Astrocyte of the cerebellum (primary cell): ENCODE results near the gene QRICH2.

Source experiments
- DNase-seq: peaks from one replicate; pipeline ENCODE4 v3.0.0-alpha.2; 2011; ENCODE audit warnings: low read depth
- H3K4me3 ChIP-seq: 2 replicates; pipeline ENCODE4 v1.5.1; 2011; ENCODE audit warnings: mild to moderate bottlenecking, low read depth, low read length, moderate library complexity
- CTCF ChIP-seq: IDR thresholded peaks from 2 replicates; pipeline ENCODE4 v1.5.1; 2012; ENCODE audit warnings: low read length, low read depth, moderate library complexity, mild to moderate bottlenecking; ENCODE audit errors: missing control alignments
- in situ Hi-C: cut with HindIII; loops from 2 replicates; pipeline ENCODE4 v1.10.0; 2017; ENCODE audit warnings: low sequenced_read_pairs

The QRICH2 gene

DNA sequence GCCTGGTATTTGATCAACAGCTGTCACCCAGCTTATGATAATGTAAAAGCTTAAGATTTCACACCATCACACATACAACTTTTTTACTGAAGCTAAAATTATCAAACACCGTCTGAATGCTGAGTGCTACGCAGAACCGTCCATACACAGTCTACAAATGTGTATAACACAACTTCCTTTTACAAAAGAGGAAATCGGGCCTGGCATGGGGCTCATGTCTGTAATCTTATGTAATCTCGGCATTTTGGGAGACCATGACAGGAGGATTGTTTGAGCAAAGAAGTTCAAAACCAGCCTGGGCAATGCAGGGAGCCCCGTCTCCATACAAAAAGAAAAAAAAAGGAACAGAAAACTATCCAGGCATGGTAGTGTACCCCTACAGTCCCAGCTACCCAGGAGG, 19.6 kb upstream of the QRICH2 start:
- in situ Hi-C loops, result no loop called here
- TF ChIP-seq CTCF, result no peak
- no peak overlapping the region for H3K4me3 ChIP-seq
- DNase-seq, result no peak

DNA sequence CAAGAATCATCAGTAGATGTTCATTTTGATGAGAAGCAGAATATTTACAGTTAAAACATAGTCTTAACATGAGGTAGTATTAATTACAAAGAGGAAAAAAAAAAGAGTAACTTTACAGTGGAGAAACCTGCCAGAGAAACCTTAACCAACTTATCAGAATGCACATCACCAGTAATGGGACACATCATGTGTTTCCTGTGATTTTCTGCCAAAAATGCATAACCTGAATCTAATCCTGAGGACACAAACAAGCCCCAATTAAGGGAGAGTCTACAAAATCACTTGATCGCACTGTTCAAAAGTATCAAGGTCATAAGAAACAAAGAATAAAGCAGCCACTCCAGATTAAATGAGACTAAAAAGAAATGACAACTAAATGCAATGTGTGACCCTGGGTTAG, 18.2 kb upstream of the QRICH2 start:
- no peak for TF ChIP-seq CTCF
- in situ Hi-C loops, result no loop called here
- no peak overlapping the region for H3K4me3 ChIP-seq
- no peak for DNase-seq

DNA sequence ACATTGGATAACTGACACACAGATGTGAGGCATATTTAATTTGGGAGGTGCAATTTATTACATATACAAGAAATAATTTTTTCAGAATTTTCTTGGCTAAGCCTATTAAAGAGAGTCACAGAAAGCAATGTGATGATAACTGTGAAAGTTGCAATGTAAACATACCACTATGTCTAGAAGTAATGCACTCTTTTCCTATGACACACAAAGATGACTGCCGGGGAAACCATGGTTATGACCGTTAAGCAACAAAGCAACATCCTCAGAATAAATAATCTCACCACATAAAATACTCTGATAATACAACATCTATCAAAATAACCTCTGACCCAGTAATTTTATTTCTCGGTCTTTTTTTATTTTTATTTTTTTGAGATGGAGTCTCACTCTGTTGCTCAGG, 10.5 kb upstream of the QRICH2 start:
- H3K4me3 ChIP-seq, result no peak overlapping the region
- TF ChIP-seq CTCF, result no peak
- no peak for DNase-seq
- in situ Hi-C loops, result no loop called here

DNA sequence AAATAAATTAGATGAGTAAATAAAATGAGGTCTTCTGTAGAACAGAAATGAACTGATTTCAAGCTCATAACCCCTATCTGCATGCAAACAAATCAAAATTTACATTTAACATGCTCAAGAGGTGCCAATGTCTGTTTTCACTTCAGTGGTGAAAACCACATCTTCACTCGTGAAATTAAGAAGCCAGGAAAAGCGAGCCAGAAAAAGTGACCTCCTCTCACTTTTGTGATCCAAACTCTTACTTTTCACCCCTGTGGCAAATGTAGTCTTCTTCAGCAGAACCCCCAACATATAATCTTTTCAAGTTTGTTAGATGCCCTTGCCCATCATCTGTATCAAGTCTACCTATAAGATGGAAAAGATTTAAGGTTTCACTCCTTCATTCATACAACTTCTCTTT, 9.5 kb upstream of the QRICH2 start:
- no peak for TF ChIP-seq CTCF
- no peak overlapping the region for H3K4me3 ChIP-seq
- in situ Hi-C loops, result no loop called here
- no peak for DNase-seq

- DNase-seq, result no peak
- no peak overlapping the region for H3K4me3 ChIP-seq
- in situ Hi-C loops, result no loop called here
- TF ChIP-seq CTCF, result no peak
Observed at GRCh38 chr17:76314392-76315227, 6.5 kb upstream of the QRICH2 start.

- in situ Hi-C loops, result no loop called here
- no peak overlapping the region for H3K4me3 ChIP-seq
- DNase-seq, result no peak
- TF ChIP-seq CTCF, result no peak
Observed at GRCh38 chr17:76312735-76313134, 4.7 kb upstream of the QRICH2 start.
